HepG2 (cell line): Measurements from ENCODE around the gene LITAF. TPM values are rescaled to one million over a fixed set of nuclear protein-coding genes. Genes with fewer than 3 reads are reported as not detected.

Experiments
- BORCS8-MEF2B ChIP-seq: sonication (generic); formaldehyde crosslinking; IDR thresholded peaks from 2 replicates; pipeline ENCODE4 v1.8.0; 2022; ENCODE audit warnings: mild to moderate bottlenecking, missing genetic modification reagents
- CBX2 ChIP-seq, 2 experiments: fragments of 200-600 bp in 1 of 2; sonication (generic); formaldehyde crosslinking in 1 of 2; IDR thresholded peaks; 2 replicates each; pipeline versions ENCODE4 v1.7.0 to v1.8.1; 2018 to 2022; ENCODE audit warnings: low read depth in 2 of 2, low read length in 1 of 2, mild to moderate bottlenecking in 1 of 2, missing genetic modification reagents in 1 of 2
- DMAP1 ChIP-seq: IDR thresholded peaks from 2 replicates; pipeline ENCODE4 v1.6.1; 2016
- KDM2A ChIP-seq: sonication (generic); formaldehyde crosslinking; IDR thresholded peaks from 2 replicates; pipeline ENCODE4 v1.4.0; 2020; ENCODE audit warnings: low read depth, missing genetic modification reagents, borderline replicate concordance
- MEF2D ChIP-seq: sonication (generic); formaldehyde crosslinking; IDR thresholded peaks from 2 replicates; pipeline ENCODE4 v1.5.1; 2020; ENCODE audit warnings: mild to moderate bottlenecking, missing genetic modification reagents
- MLX ChIP-seq: IDR thresholded peaks from 2 replicates; pipeline ENCODE4 v1.6.1; 2016
- MTERF4 ChIP-seq: sonication (generic); formaldehyde crosslinking; IDR thresholded peaks from 2 replicates; pipeline ENCODE4 v1.8.0; 2023; ENCODE audit warnings: mild to moderate bottlenecking, missing genetic modification reagents
- RBAK ChIP-seq: sonication (generic); formaldehyde crosslinking; IDR thresholded peaks from 2 replicates; pipeline ENCODE4 v1.5.1; 2020; ENCODE audit warnings: mild to moderate bottlenecking, missing genetic modification reagents
- U2AF2 ChIP-seq: fragments of 200-400 bp; formaldehyde crosslinking; IDR thresholded peaks from 2 replicates; pipeline ENCODE4 v1.6.1; 2017; ENCODE audit warnings: low read depth, mild to moderate bottlenecking, low read length
- ZMYM3 ChIP-seq: sonication (generic); formaldehyde crosslinking; IDR thresholded peaks from 2 replicates; pipeline ENCODE4 v1.5.1; 2020; ENCODE audit warnings: mild to moderate bottlenecking, missing genetic modification reagents
- ZNF230 ChIP-seq: sonication (generic); formaldehyde crosslinking; IDR thresholded peaks from 2 replicates; pipeline ENCODE4 v1.4.0; 2020; ENCODE audit warnings: mild to moderate bottlenecking, missing genetic modification reagents
- ZNF280B ChIP-seq: sonication (generic); formaldehyde crosslinking; IDR thresholded peaks from 2 replicates; pipeline ENCODE4 v1.5.0; 2020; ENCODE audit warnings: missing genetic modification reagents, mild to moderate bottlenecking, borderline replicate concordance
- ZNF280D ChIP-seq: sonication (generic); formaldehyde crosslinking; IDR thresholded peaks from 2 replicates; pipeline ENCODE4 v1.5.1; 2020; ENCODE audit warnings: mild to moderate bottlenecking, missing genetic modification reagents
- ZNF414 ChIP-seq: sonication (generic); formaldehyde crosslinking; IDR thresholded peaks from 2 replicates; pipeline ENCODE4 v1.5.0; 2020; ENCODE audit warnings: missing genetic modification reagents
- ZNF501 ChIP-seq: sonication (generic); formaldehyde crosslinking; IDR thresholded peaks from 2 replicates; pipeline ENCODE4 v1.5.1; 2020; ENCODE audit warnings: mild to moderate bottlenecking, moderate library complexity, missing genetic modification reagents
- ZNF674 ChIP-seq: sonication (generic); formaldehyde crosslinking; IDR thresholded peaks from 2 replicates; pipeline ENCODE4 v1.5.0; 2020; ENCODE audit warnings: low read depth, mild to moderate bottlenecking, missing genetic modification reagents
- ZNF766 ChIP-seq: sonication (generic); formaldehyde crosslinking; IDR thresholded peaks from 2 replicates; pipeline ENCODE4 v1.5.0; 2020; ENCODE audit warnings: missing genetic modification reagents, borderline replicate concordance
- ZNF772 ChIP-seq: sonication (generic); formaldehyde crosslinking; IDR thresholded peaks from 2 replicates; pipeline ENCODE4 v1.5.0; 2020; ENCODE audit warnings: mild to moderate bottlenecking, missing genetic modification reagents
- ZNF788 ChIP-seq: sonication (generic); formaldehyde crosslinking; IDR thresholded peaks from 2 replicates; pipeline ENCODE4 v1.5.0; 2020; ENCODE audit warnings: mild to moderate bottlenecking, missing genetic modification reagents, borderline replicate concordance
- ZNF83 ChIP-seq: sonication (generic); formaldehyde crosslinking; IDR thresholded peaks from 2 replicates; pipeline ENCODE4 v1.4.0; 2020; ENCODE audit warnings: missing genetic modification reagents, mild to moderate bottlenecking, borderline replicate concordance
- ZSCAN22 ChIP-seq: sonication (generic); formaldehyde crosslinking; IDR thresholded peaks from 2 replicates; pipeline ENCODE4 v1.4.0; 2020; ENCODE audit warnings: mild to moderate bottlenecking, missing genetic modification reagents
- polyA plus RNA-seq, 8 experiments: library from polyadenylated mRNA; depleted of rRNA in 3 of 8; stranded (reverse) in 7 of 8; unstranded in 1 of 8; fragments of >200 nt; fragmentation: Illumina TruSeq in 4 of 8; extraction: Trizol in 4 of 8; gene quantifications; 2 replicates each; pipeline versions ENCODE4 v1.2.1 to v1.2.3, GENCODE V29; 2011 to 2016; ENCODE audit warnings: low read depth in 4 of 8, missing spikeins in 1 of 8, mixed read lengths in 1 of 8; ENCODE audit not compliant: insufficient read depth in 1 of 8
- total RNA-seq, 5 experiments: library from RNA; depleted of rRNA; stranded (reverse); fragments of >200 nt; fragmentation: Illumina TruSeq; extraction: Trizol; gene quantifications; 2 replicates each; pipeline ENCODE4 v1.2.3, GENCODE V29; 2016; ENCODE audit warnings: low read depth in 1 of 5

Gene LITAF
- total and polyA plus RNA-seq, 2 of the 13 experiments (the other 11 are each of a cell fraction or from before 2014, with no cell fraction given) = 80.1 to 141 TPM

- TF ChIP-seq ZNF414 (0 out of 2 replicates have a peak, but pooled peaks have one; percentile 22), BORCS8-MEF2B (CRISPR knock-in tag) (no peak), MTERF4 (peak; percentile 90), ZNF280B (0 out of 2 replicates have a peak, but pooled peaks have one; percentile 30), ZNF766 (CRISPR knock-in tag) (0 out of 2 replicates have a peak, but pooled peaks have one; percentile 39), ZNF83 (CRISPR knock-in tag) (peak; percentile 57; the same call in 1 of the 2 replicates), ZSCAN22 (peak; percentile 90), MLX (CRISPR knock-in tag) (no peak), KDM2A (CRISPR knock-in tag) (peak; percentile 49; the same call in 1 of the 2 replicates), ZNF772 (peak; percentile 61; the same call in 1 of the 2 replicates), ZNF501 (CRISPR knock-in tag) (peak; percentile 31; the same call in 1 of the 2 replicates), ZNF674 (CRISPR knock-in tag) (no peak), MEF2D (CRISPR knock-in tag) (peak; percentile 46; the same call in 1 of the 2 replicates), ZNF788 (peak; percentile 18; the same call in 1 of the 2 replicates), ZMYM3 (CRISPR knock-in tag) (peak; percentile 52; the same call in 1 of the 2 replicates), CBX2 (IDR thresholded peaks at IDR 0.05; ENCODE audit: low read depth, low read length) (no peak), CBX2 (CRISPR knock-in tag; IDR thresholded peaks at IDR 0.05; ENCODE audit: low read depth) (peak; percentile 90; the same call in 1 of the 2 replicates), ZNF280D (CRISPR knock-in tag) (peak; percentile 83), U2AF2 (no peak), DMAP1 (CRISPR knock-in tag) (no peak), ZNF230 (CRISPR knock-in tag) (0 out of 2 replicates have a peak, but pooled peaks have one; percentile 10), RBAK (CRISPR knock-in tag) (0 out of 2 replicates have a peak, but pooled peaks have one; percentile 16)
Measured at GRCh38 chr16:11621920-11622651, 35.4 kb upstream of the LITAF start (continued).
